Hair follicular keratinocyte (primary cell): ENCODE measurements around the gene FXYD7. TPM values are rescaled to one million over a fixed set of nuclear protein-coding genes. Genes with fewer than 3 reads are reported as not detected.

Experiments used
- total RNA-seq: library from RNA; depleted of rRNA; stranded (reverse); fragments of >200 nt; gene quantifications from 2 replicates; pipeline ENCODE4 v1.2.3, GENCODE V29; 2015

The FXYD7 gene, protein sequence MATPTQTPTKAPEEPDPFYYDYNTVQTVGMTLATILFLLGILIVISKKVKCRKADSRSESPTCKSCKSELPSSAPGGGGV
- total RNA-seq: not detected in 2 replicates

DNA sequence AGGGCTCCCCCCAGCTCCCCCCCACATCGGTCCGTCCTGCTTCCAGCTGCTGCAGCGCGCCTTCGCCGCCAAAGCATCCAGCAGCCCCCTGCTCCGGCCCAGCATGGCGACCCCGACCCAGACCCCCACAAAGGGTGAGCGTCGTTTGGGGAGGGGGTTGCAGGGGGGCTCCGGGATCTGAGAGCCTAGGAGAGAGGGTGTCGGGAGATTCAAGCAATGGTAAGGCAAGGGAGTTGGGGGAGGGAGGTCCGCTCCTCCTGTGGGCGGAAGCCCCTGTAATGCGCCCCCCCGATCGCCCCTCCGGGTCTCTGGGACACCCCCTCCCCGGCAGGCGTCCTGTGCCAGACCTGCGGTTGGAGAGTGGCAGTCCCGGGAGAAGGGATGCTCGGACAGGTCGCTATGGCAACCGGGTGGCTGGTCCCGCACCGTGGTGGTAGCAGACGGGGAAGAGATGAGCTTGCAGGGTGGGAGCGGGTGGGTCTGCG lies at the start of gene FXYD7:
TSS of gene FXYD7 (plus strand) at position 25 of the 485 bp plus-strand sequence. CDS start at position 104, 79 bp downstream.

DNA sequence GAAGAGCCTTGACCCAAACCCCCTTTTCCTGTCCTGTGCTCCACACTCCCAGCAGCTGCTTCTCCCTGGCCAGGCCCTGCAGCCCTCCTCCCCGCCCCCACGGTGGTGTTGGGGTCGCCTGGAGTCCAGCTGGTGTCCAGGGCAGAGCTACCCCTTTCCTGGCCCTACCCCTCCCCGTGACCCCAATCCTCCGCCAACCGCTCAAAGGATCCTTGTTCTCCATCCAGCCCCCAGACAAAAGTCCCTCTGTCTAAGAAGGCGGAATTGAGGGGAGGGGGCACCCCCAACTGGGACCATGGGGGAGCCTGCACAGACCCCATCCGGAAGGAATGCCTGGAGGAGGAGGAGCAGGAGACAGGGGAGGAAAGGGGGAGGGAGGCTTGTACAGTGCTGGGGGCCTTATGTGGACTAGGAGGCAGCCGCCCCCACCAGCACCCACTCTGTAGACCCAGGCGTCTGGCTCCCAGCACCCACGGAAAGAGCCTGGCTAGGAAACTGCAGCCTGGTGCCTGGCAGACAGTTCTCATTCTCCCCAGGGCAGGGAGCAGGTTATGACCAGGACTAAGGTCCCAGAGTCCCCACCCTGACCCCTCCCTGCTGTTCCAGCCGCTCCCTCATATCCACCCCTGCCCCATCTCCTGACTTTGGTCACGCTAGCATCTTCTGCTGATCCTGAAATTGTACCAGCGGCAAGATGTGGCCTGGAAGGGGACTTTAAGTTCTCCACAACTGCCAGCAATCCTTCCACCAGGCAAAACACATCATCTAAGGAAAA lies 27.7 kb upstream of the FXYD7 start, which contains the start of gene FXYD3:
TSS of gene FXYD3 (plus strand) at position 647 of the 775 bp plus-strand sequence. CDS start 3,554 bp downstream, outside the sequence.

DNA sequence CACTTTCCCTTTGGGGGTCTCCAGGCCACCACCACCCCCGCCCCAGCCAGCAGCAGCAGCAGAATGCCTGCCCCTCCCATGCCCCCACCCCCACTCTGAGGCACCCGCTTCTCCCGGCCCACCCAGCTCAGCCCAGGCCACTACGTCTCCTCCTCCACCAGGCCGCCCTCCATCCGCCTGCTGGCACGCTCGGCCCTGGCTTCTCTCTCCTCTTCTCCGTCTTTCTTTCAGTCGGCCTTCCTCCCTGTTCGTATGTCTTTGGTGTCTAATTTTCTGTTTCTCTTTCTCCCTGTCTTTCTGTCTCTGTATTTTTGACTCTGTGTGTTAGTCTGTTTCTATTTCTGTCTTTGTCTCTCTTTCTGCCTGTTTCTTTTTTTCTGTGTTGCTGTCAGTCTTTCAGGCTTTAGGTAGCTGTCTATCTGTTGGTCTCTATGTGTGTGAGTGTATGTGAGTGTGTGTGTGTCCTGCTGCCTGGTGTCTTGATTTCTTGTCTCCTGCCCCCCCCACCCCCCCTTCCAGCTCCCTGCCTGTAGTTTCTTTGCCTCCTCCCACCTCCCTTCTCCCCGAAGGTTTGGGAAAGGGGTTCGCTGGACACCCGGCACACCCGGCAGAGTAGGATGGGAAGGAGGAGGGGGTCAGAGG lies 8.3 kb upstream of the FXYD7 start, which contains the start of gene LGI4:
TSS of gene LGI4 (minus strand) at position 459 of the 642 bp plus-strand sequence. CDS start at position 80, 379 bp downstream.

DNA sequence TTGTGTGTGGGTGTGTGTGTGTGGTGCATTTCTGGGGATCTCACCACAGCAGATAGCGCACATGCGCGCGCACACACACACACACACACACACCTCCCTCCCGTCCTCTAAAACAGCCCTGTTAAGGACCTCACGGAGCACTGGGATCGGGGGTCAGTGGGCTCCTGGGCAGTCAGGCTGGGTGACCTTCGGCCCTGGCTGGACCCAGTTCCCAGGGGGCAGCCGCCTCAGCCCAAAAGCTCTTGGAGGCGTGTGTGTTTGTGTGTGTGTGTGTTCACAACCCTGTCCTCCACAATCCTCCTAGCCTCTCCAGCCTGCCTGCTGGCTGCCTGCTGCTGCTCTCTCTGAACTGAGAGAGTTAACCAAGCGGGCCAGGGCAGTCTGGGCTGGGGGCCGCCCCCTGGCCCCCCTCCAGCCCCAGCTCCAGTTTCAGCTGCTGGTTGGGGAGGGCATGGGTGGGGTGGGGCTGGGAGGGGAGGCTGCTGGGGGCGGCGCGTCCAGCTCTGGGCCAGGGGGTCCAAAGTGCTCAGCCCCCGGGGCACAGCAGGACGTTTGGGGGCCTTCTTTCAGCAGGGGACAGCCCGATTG lies 4.7 kb upstream of the FXYD7 start, which contains the start of gene FXYD1:
TSS of gene FXYD1 (plus strand) at position 520 of the 588 bp plus-strand sequence. CDS start 1,256 bp downstream, outside the sequence.

DNA sequence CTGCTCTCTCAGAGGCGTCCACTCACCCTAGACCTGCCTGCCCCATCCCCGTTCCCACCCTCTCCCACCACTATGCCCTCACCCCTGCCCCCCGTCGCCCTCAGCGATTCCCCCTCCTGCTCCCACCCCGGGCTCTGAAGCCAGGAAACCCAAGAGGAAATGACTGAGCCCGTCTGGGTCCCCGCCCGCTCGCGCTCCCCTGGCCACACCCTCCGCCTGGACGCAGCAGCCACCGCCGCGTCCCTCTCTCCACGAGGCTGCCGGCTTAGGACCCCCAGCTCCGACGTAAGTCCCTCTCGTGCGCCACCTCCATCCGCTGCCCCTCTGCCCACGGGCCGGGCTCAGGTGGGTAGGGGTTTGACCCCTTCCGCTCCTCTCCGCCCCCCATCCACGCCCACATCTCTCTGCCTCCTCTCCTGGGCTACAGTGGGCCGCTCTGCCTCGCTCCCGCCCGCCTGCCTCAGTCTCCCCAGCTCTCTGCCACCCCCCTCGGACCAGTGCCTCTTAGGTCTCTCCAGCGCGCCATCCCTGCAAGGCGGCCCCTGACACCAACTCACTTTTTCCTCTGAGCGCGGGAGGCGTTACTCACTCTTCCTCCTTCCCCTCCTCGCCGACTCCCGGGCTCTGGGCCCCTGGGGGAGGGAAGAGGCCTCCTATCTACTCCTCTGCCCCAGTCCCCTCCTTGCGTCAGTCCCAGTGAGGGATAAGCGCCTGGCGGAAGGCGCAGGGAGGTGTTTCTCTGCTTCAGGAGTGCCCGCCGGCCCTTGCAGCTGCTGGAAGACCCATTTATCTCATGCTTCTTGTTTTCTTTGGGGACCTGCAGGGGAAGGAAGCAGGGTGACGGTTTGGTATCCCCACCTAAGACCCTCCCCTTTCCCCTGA lies 11.7 kb downstream of the FXYD7 start, which contains the start of gene FXYD5:
TSS of gene FXYD5 (plus strand) at position 211 of the 882 bp plus-strand sequence. CDS start 816 bp downstream, outside the sequence.

Other genes starting within 250 kb of the FXYD7 start
- 1.6 and 2.3 TPM in 2 replicates for gene ZNF30, start 216.4 kb upstream of the FXYD7 start, total RNA-seq
- gene ZNF792, start 179.0 kb upstream of the FXYD7 start, total RNA-seq: 1.5 and 2.6 TPM in 2 replicates
- 28.2 and 38.1 TPM in 2 replicates for gene GRAMD1A, start 142.9 kb upstream of the FXYD7 start, total RNA-seq
- 0.42 and 0.70 TPM in 2 replicates for gene SCN1B, start 112.8 kb upstream of the FXYD7 start, total RNA-seq
- gene HPN, start 101.5 kb upstream of the FXYD7 start, total RNA-seq: 1.0 and 2.7 TPM in 2 replicates
- 194 and 479 TPM in 2 replicates for gene FXYD3, start 27.4 kb upstream of the FXYD7 start, total RNA-seq
- not detected in 2 replicates for gene LGI4, start 8.2 kb upstream of the FXYD7 start, total RNA-seq
- not detected in 2 replicates for gene FXYD1, start 4.4 kb upstream of the FXYD7 start, total RNA-seq
- 145 and 202 TPM in 2 replicates for gene FXYD5, start 11.5 kb downstream of the FXYD7 start, total RNA-seq
- gene FAM187B, start 85.5 kb downstream of the FXYD7 start, total RNA-seq: not detected in 2 replicates
- 79.2 and 110 TPM in 2 replicates for gene LSR, start 105.7 kb downstream of the FXYD7 start, total RNA-seq
- gene USF2, start 125.7 kb downstream of the FXYD7 start, total RNA-seq: 68.6 and 81.7 TPM in 2 replicates
- gene HAMP, start 139.3 kb downstream of the FXYD7 start, total RNA-seq: not detected in 2 replicates
- gene MAG, start 148.9 kb downstream of the FXYD7 start, total RNA-seq: not detected in 2 replicates
- gene CD22, start 185.9 kb downstream of the FXYD7 start, total RNA-seq: not detected in 2 replicates
- gene FFAR1, start 204.6 kb downstream of the FXYD7 start, total RNA-seq: not detected in 2 replicates
- not detected in 2 replicates for gene FFAR3, start 215.2 kb downstream of the FXYD7 start, total RNA-seq
- gene GPR42, start 227.8 kb downstream of the FXYD7 start, total RNA-seq: not detected in 2 replicates